NCI-H146 treated with DMSO at 0.1 percent for 48 hours (cell line): ENCODE measurements around the gene FGFR3.

Source experiments
- DNase-seq: peaks from one replicate; lab custom pipeline; 2025; ENCODE audit not compliant: unreplicated experiment; lab: John Stamatoyannopoulos, UW

The FGFR3 gene

GRCh38 chr4:1756079-1756478 lies 37.0 kb upstream of the FGFR3 start:
- DNase-seq, result no peak

- DNase-seq, result no peak
Measured at GRCh38 chr4:1756893-1757779, 36.0 kb upstream of the FGFR3 start.

GRCh38 chr4:1757836-1758235 lies 35.3 kb upstream of the FGFR3 start:
- no peak for DNase-seq

GRCh38 chr4:1758306-1759121 lies 34.6 kb upstream of the FGFR3 start:
- DNase-seq, result no peak

GRCh38 chr4:1759170-1759817 lies 33.8 kb upstream of the FGFR3 start:
- no peak for DNase-seq

- DNase-seq, result no peak
Measured at GRCh38 chr4:1759818-1760223, 33.3 kb upstream of the FGFR3 start.

- DNase-seq, result no peak
Measured at GRCh38 chr4:1760521-1761071, 32.5 kb upstream of the FGFR3 start.

GRCh38 chr4:1761130-1761689 lies 31.9 kb upstream of the FGFR3 start:
- DNase-seq, result no peak

- DNase-seq, result no peak
Measured at GRCh38 chr4:1762264-1763010, 30.7 kb upstream of the FGFR3 start.

GRCh38 chr4:1763070-1763549 lies 30.0 kb upstream of the FGFR3 start:
- no peak for DNase-seq

GRCh38 chr4:1763550-1764080 lies 29.5 kb upstream of the FGFR3 start:
- DNase-seq, result no peak

GRCh38 chr4:1764670-1765069 lies 28.4 kb upstream of the FGFR3 start:
- DNase-seq, result no peak

GRCh38 chr4:1765409-1766072 lies 27.6 kb upstream of the FGFR3 start:
- DNase-seq, result no peak

- DNase-seq, result no peak
Measured at GRCh38 chr4:1766106-1767060, 26.7 kb upstream of the FGFR3 start.

GRCh38 chr4:1767061-1767769 lies 25.9 kb upstream of the FGFR3 start:
- no peak for DNase-seq

- DNase-seq, result no peak
Measured at GRCh38 chr4:1767770-1768366, 25.2 kb upstream of the FGFR3 start.

- no peak for DNase-seq
Measured at GRCh38 chr4:1768367-1769034, 24.6 kb upstream of the FGFR3 start.
